Hypothalamus (tissue), 51 donors: ENCODE results near the gene DLG2.
"Not testable (repeated sequence)": the region's sequence is repeated elsewhere in the genome, so short reads cannot be mapped to it uniquely, and the experiment has no call there.

Source experiments
- DNase-seq, 51 donors: peaks; one replicate each; lab custom pipeline; 2025; lab: John Stamatoyannopoulos, UW

Gene DLG2

GRCh38 chr11:85256433-85256832 is 370.7 kb downstream of the DLG2 start:
- no peak for DNase-seq

GRCh38 chr11:85249482-85249881 is 377.7 kb downstream of the DLG2 start:
- DNase-seq, result no peak

GRCh38 chr11:85247797-85248196 is 379.3 kb downstream of the DLG2 start:
- DNase-seq, result no peak

GRCh38 chr11:85238906-85239305 is 388.2 kb downstream of the DLG2 start:
- DNase-seq, result no peak

GRCh38 chr11:85238038-85238437 is 389.1 kb downstream of the DLG2 start:
- DNase-seq, result not testable (repeated sequence)

GRCh38 chr11:85236211-85236610 is 390.9 kb downstream of the DLG2 start:
- no peak for DNase-seq

- no peak for DNase-seq
These were observed 394.6 kb downstream of the DLG2 start for GRCh38 chr11:85232559-85232958.

GRCh38 chr11:85231588-85231987 is 395.6 kb downstream of the DLG2 start:
- no peak for DNase-seq

GRCh38 chr11:85229723-85230122 is 397.4 kb downstream of the DLG2 start:
- not testable (repeated sequence) for DNase-seq

- no peak for DNase-seq
These were observed 430.2 kb downstream of the DLG2 start for GRCh38 chr11:85196968-85197367.

- DNase-seq, result no peak
These were observed 431.2 kb downstream of the DLG2 start for GRCh38 chr11:85195934-85196333.

GRCh38 chr11:85187992-85188391 is 439.2 kb downstream of the DLG2 start:
- DNase-seq, result no peak

GRCh38 chr11:85184721-85185120 is 442.4 kb downstream of the DLG2 start:
- DNase-seq, result no peak

- DNase-seq, result peak in 8 of 51 donors; percentile 0 to 64 (median 4)
These were observed 444.4 kb downstream of the DLG2 start for GRCh38 chr11:85182441-85183387.

- no peak for DNase-seq
These were observed 446.6 kb downstream of the DLG2 start for GRCh38 chr11:85180528-85180927.

- DNase-seq, result no peak
These were observed 455.4 kb downstream of the DLG2 start for GRCh38 chr11:85171648-85172257.

- DNase-seq, result no peak
These were observed 457.0 kb downstream of the DLG2 start for GRCh38 chr11:85170184-85170583.

- no peak for DNase-seq
These were observed 459.7 kb downstream of the DLG2 start for GRCh38 chr11:85167471-85167870.

GRCh38 chr11:85167038-85167437 is 460.1 kb downstream of the DLG2 start:
- DNase-seq, result no peak

GRCh38 chr11:85165819-85166218 is 461.3 kb downstream of the DLG2 start:
- no peak for DNase-seq

- no peak for DNase-seq
These were observed 462.4 kb downstream of the DLG2 start for GRCh38 chr11:85164743-85165142.

GRCh38 chr11:85154294-85154693 is 472.9 kb downstream of the DLG2 start:
- DNase-seq, result no peak
